GM21717 (cell line): ENCODE measurements around the gene M6PR.
"Not testable (repeated sequence)": the region's sequence is repeated elsewhere in the genome, so short reads cannot be mapped to it uniquely, and the experiment has no call there.

Source experiments
- ATAC-seq: cut with Tn5 transposase; IDR thresholded peaks from one replicate; pipeline ENCODE4 v1.9.1; 2021; ENCODE audit warnings: mild to moderate bottlenecking, moderate library complexity; ENCODE audit not compliant: unreplicated experiment

Gene M6PR

DNA sequence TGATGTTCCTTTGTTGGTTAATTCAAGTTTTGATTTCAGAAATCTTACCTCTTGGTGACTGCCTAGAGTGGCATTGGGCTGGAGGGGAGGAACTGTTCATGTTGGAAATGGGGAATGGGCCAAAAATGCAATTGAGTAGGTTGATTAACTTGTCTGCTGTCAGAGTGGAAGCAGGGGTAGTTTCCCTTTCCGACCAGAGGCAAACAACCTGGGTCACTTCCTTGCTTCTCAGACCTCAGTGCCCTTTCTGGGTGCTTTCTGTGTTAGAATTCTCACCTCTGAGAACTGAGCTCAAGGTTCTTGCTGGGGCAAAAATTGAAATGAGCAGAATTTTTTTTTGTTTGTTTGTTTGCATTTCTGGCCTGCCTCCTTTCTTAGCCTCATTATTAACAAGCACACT lies 2.3 kb upstream of the M6PR start:
- no peak for ATAC-seq

DNA sequence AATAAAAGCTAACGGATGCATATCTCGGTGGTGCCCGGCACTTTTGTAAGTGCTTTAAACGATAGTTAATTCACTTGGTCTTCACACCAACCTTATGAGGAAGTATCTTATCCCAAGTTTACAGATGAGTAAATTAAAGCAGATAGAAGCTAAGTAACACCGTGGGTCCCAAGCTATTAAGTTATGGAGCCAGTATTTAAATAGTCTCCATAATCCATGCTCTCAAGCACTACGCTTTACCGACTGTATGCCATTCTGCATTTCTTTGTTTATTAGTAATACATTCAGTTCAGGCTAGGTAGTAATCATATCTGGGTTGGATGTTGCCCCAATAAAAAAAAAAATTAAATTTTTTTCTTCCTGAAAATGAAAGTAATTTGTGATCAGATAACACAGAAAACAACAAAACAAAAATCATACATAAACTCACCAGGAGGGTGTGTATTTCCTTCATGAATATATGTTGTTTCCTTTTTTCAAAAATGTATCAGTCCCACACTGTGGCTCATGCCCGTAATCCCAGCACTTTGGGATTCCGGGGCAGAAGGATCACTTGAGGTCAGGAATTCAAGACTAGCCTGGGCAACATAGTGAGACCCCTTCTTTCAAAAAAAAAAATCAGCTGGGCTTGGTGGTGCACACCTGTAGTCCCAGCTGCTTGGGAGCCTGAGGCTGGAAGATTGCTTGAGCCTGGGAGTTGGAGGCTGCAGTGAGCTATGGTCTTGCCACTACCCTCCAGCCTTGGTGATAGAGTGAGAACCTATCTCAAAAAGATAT lies 1.4 kb upstream of the M6PR start:
- no peak for ATAC-seq

DNA sequence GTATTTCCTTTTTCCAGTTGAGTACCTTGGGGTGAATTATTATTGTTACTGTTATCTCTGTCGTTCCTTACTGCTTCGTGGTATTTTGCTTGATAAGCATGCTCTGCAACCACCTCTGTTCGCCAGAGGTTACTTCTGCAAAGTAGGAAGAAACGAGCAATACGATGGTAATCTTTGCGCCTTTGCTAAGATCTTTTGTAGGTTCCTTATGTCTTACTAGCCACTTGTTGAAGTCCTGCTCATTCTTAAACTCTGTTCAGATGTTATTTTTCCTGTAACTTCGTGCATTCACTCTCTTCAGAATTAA lies 729 bp upstream of the M6PR start:
- peak; percentile 11 for ATAC-seq

DNA sequence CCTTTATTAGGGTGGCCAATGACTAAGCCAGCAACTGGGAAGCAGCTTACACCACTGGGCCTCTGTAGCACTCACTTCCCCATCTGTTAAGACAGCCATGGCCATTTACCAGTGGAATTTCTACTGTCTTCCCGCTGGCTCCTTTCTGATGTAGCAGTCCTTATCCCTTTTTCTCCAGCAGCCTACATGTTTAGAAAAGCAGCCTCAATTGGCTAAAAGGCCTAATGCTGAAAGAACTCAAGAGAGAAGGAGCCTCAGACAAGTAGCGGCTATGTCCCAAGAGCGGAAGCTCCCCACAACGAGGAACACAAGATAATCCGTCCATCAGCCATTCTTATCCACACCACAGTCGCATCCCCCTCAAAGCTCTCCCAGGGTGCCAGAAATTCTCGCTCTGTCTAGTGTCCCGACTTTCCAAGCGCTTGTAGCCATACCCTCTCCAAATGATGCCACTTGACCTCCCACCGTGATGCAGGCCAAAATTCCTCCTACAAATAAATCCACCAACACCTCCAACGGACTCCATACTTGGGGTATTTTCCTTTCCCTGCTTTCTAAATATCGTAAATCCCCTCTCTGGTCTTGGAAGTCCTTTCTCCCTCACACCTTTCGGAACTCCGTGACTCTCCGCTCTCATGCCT lies 624 bp downstream of the M6PR start:
- ATAC-seq: no peak

DNA sequence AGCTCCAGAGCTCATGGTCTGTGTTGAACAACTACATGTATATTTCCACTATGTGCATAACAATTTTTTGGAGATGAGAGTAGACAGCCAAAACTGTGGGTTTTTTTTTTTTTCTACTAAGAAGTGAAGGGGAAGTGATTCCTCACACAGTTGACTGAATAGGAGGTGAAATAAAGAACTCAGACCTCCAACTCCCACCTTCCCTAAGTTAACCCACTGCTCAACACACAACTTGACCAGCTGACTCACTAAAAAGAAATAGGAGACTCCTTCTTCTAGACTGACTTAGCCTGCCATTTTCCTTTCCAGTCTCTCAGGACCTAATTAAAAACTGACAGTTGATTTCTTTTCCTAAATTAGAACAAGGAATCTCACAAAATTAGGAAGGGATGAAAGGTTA lies 1.7 kb downstream of the M6PR start:
- ATAC-seq: no peak

DNA sequence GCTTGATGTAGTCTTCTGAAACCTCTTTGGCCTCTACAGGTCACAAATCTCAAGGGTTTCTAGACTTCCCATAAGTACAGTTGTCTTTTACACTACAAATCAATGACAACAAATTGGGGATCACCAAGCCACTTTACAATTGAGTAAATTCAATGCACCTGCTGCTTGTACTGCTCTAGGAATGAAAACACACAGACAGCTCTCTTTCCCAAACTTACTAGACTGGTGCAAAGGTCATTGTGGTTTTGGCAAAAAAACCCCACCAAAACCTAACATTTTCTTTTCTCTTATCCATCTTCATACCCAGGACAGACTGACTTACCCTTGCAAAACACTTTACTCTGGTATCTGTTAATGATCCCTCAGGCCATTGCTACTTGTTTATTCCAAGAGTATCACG lies 2.7 kb downstream of the M6PR start:
- ATAC-seq: no peak

DNA sequence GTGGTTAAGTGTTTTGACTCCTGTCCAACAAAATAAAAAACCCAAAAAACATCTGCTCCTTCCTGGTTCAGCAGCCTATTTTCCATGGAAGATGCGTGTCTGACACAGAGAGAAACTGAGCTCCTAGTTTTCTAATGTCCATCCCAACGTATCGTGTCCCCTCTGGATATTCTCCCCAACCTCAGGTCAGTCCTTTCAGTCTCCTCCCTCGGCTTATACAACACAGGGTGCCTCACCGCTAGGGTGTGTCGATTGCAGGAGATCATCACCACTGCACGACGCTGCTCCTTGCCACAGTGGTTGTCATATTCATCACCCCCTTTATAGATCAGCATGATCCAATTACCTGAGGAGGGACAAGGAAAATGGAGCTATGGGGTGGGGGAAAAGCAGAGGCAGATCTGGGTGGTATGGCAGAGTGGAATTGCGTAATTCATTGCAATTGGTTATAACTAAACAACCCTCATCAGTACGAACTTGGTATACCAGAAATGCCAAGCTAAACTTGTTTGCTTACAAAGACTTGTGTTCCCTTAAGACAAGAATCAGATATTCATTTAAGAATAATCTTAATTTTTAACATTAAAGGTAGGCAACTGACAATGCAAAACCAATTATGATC lies 5.8 kb downstream of the M6PR start:
- no peak for ATAC-seq

DNA sequence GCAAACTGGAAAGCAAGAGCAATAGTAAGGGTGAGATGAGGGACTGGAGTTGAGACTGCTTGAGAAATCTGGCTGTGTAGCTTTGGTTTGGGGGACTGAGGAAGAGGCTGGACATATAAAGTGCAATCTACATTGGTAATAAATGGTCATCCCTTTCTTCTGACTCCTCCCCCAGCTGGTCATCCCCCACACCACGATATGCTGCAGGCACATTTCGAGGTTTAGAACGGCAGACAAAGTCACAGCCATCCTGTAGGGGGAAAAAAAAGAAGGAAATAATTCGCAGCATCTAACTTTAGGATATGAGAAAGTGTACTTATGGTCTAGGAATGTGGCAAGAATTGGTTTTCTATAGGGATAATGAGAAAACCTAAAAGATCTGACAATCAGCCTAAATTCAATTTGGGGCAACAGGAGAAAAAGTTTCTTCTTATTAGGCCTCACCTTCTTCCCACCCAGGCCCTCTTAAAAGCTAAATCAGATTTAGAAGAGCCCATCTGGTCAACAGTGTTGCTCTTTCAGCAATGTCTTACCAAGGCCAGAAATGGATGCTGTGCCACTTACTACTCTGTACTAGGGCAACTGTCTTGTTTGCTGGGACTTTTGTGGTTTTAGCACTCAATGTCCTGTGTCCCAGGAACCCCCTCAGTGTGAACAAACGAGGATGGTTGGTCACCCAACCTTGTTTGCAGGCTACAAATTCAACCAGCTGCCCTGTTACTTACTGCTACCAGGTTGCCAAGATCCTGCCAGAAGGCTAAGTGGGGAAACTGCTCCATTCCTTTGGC lies 7.6 kb downstream of the M6PR start:
- no peak for ATAC-seq

DNA sequence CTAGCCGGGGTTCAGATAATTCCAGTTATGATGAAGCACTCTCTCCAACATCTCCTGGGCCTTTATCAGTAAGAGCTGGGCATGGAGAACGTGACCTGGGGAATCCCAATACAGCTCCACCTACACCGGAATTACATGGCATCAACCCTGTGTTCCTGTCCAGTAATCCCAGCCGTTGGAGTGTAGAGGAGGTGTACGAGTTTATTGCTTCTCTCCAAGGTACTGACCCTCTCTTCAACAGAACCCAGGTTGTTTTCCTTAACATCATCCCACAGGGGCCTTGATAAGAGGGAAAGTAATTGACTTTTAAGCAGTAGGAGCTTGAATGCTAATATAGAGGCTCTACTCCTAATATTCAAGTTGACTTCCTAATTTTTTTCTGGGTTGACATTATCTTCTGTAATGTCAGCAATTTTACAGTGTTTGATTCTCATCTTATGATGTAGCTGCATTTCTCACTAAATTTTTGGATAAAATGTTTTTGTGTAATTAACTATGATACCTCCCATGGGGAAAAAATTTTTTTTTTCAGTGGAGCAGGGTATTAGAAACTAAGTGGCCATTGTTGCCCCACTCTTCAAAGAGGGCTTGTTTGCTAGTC lies 11.5 kb downstream of the M6PR start:
- ATAC-seq: not testable (repeated sequence)

DNA sequence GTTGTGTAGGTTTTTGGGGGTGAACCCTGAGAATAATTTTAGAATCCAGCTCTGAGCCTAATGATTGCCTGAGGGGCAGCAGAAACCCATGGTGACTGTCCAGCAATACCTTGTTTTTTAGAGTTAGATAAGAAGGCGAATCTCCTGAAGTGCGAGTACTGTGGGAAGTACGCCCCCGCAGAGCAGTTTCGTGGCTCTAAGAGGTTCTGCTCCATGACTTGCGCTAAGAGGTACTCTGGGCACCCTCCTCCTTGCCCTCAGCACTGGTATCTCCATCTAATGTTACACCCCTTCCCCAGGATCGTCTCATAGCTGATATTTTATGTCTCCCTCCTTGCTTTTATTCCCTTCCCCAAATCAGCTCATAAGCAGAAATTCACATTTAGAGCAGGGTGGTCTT lies 12.7 kb downstream of the M6PR start:
- no peak for ATAC-seq

DNA sequence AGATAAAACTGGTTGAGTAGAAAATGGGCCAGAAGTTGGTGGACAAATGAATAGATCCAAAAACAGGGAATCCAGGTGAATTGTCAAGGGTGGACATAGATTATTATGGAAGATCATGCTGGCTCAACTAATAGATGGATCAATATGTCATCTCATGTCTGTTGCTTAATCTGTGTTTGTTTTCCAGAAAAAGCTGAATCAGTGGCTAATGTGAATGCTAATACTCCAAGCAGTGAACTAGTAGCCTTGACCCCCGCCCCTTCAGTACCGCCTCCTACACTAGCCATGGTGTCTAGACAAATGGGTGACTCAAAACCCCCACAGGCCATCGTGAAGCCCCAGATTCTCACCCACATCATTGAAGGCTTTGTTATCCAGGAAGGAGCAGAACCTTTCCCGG lies 15.4 kb downstream of the M6PR start:
- ATAC-seq: not testable (repeated sequence)

DNA sequence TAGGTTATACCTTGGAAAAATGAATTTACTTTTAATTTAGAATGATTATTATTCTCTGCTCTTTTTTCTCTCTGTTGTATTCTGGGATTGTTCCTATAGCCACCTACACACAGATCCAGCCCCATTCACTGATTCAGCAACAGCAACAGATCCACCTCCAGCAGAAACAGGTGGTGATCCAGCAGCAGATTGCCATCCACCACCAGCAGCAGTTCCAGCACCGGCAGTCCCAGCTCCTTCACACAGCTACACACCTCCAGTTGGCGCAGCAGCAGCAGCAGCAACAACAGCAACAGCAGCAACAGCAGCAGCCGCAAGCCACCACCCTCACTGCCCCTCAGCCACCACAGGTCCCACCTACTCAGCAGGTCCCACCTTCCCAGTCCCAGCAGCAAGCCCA lies 17.0 kb downstream of the M6PR start:
- ATAC-seq: not testable (repeated sequence)

DNA sequence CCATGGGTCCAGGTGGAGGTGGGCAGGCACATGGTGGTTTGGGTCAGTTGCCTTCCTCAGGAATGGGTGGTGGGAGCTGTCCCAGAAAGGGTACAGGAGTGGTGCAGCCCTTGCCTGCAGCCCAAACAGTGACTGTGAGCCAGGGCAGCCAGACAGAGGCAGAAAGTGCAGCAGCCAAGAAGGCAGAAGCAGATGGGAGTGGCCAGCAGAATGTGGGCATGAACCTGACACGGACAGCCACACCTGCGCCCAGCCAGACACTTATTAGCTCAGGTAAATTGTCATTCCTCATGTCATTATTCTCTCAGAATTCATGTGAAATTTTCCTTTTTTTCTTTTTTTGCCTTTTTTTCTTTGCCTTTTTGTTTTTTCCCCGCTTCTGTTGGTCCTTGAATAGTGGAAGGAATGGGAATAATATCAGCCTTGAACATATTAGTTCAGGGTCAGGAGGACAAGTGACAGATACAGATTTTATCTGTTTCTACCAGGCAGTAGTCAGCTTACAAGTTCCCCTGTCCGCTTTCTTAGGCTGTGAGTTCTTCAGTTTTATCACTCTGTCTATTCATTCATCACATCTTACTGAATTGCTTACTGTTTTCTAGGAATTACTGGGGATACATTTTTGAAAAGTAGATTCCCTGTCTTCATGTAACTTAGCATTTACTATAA lies 18.7 kb downstream of the M6PR start:
- not testable (repeated sequence) for ATAC-seq

DNA sequence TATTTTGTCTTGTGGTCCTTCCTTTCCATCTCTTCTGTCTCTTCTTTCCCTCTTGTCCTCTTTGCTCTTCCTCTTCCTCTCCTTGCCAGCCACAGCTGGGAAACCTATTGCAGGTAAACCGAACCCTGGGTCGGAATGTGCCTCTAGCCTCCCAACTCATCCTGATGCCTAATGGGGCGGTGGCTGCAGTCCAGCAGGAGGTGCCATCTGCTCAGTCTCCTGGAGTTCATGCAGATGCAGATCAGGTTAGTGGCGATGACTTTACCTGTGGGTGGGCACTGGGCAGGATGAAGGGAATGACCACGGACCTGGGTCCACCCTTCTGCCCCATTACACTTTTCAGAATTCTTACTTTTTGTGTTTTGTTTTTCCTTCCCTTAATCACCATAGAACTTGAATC lies 26.9 kb downstream of the M6PR start:
- no peak for ATAC-seq

DNA sequence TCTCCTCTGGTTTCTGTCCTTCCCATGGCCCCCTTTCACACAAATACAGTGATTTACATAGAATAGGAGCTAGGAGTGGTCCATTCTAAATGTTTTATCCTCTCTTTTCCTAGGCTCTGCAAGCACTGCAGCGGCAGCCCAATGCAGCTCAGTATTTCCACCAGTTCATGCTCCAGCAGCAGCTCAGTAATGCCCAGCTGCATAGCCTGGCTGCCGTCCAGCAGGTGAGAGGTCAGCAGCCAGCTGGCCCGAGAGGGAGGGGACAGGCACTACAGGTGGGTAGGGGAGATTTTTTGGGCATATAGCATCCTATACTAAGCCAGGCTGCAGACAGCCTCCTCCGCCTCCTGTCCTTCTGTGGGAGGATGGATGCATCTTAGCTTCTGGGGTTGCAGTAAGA lies 29.8 kb downstream of the M6PR start:
- not testable (repeated sequence) for ATAC-seq

DNA sequence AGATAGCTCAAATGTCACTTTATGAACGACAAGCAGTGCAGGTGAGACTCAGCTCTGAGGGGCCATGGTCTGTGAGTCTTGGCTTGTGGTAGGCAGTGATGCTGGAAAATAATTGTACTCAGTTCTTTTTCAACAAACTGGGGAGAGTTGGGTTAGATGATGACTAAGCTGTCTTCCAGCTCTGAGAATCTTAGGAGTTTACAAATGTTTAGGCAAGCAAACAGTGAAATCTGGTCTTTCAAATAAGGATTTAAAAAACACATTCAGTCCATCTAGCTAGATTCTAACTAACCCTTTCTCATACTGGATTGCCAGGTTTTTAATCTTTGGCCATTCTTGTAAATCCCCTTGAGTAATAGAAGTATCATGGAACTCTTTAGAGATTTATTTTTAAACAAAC lies 31.7 kb downstream of the M6PR start:
- no peak for ATAC-seq

DNA sequence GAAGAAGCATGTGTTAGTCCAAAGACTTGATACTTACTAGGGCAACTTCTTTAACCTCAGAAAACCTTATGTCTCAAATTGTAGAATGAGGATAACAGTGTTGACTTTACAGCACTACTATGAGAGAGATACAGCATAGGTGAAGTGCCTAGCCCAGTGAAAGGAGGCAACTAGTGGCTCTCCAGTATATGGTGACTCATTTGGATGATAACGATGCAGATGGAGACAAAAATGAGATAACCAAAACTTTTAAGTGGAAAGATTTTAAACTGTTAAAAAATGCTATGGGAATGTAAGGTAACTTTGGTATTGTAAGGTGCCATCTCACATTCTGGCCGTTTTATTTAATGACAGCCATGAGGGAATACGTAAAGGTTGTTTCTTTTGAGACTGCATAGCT lies 32.4 kb downstream of the M6PR start:
- no peak for ATAC-seq

DNA sequence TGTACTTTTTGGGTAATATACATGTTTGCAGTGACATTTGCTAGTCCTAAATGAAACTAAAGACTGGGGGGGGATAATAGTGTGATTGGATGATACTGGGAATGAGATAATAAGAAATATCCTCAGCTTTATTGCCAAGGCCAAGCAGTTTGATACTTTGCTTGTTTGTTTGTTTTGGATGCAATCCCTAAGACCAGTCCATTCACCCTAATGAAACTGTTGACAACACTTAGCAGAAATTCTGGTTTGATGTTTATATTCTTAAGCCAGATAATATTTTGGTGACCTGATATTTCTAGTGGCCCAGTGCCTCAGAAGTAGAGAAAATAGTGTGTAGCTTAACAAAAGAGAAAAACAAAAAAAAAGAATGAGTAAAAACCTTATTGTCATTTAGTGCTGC lies 33.3 kb downstream of the M6PR start:
- no peak for ATAC-seq

DNA sequence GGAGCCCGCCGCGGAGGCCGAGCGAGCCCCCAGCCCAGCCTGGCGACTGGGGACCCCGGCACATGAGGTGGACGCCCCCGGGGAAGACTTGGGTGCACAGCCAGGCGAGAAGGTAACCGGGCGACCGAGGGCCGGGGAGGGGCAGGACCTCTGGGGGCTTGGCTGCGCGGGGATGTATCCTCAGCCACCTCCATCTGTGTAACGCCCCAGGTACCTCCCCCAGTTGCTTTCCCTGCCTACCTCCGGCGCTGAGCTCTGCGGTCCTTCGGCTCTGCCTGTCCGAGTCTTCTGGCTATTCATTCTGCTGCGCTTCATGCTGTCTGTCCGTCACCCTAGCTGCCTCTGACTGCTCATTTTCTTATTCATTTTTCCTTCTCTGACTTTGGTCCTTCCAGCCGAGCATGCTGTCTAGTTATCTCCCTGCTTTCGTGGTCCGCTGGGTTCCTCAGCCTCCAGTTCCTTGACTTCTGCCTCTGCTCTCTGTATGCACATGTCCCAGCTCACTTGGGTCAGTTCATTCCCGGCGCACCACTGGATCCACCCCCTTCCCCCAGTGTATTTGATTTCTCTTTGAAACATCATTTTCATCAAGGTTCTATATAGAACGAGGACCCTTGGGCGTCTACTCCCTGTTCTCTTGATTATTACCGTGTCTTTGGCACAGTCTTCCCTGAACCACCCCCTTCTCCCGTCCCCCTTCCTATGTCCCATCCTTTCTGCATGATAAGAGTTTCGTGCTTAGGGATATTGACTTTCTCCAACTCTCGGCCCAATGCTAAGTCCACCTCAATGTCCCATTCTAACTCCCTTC lies 34.5 kb downstream of the M6PR start:
- peak; percentile 79 for ATAC-seq
